ENCODE results near the gene TCEAL1. TPM values are rescaled to one million over a fixed set of nuclear protein-coding genes. Genes with fewer than 3 reads are reported as not detected.

Gene TCEAL1
- total RNA-seq, 1 donor: 38.7 TPM

DNA sequence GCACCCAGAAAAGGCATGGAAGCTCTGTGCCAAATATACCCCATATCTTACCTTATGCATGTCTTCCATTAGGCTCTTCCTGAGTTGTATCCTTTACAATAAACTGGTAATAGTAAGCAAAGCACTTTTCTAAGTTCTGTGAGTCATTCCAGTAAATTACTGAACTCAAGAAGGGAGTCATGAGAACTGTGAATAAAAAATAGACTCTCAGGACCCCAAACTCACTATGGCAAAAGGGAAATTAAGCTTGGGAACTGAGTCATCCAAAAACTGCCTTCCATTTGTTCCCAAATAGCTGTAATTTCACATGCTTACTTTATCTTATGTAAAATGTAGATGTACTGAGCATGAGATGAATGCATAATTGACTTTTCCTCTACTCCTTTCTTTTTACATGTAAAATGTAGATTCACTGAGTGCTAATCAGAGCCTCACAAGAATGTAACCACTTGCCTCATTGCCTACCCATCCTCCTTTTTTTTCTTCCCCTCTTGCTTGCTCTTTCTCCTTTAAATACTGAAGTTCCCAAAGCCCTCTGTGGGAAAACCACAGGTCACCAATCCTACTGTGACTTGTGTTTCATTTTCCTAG is 12.9 kb upstream of the TCEAL1 start:
- H3K4me2 ChIP-seq (ENCODE audit: insufficient read depth, low read length): no peak overlapping the region
- no peak overlapping the region for H3K27ac ChIP-seq (ENCODE audit: low read depth, low read length)
- no peaks in the 10 kb centered on the region for H4K20me1 ChIP-seq (ENCODE audit: insufficient read depth, low read length)
- H3K4me3 ChIP-seq (ENCODE audit: insufficient read depth, low read length): no peak overlapping the region
- TF ChIP-seq, protein P1, sequence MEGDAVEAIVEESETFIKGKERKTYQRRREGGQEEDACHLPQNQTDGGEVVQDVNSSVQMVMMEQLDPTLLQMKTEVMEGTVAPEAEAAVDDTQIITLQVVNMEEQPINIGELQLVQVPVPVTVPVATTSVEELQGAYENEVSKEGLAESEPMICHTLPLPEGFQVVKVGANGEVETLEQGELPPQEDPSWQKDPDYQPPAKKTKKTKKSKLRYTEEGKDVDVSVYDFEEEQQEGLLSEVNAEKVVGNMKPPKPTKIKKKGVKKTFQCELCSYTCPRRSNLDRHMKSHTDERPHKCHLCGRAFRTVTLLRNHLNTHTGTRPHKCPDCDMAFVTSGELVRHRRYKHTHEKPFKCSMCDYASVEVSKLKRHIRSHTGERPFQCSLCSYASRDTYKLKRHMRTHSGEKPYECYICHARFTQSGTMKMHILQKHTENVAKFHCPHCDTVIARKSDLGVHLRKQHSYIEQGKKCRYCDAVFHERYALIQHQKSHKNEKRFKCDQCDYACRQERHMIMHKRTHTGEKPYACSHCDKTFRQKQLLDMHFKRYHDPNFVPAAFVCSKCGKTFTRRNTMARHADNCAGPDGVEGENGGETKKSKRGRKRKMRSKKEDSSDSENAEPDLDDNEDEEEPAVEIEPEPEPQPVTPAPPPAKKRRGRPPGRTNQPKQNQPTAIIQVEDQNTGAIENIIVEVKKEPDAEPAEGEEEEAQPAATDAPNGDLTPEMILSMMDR (IDR thresholded peaks at IDR 0.05; ENCODE audit: extremely low read depth, low read depth, low read length): no peak
- DNase-seq (ENCODE audit: insufficient read length, low spot score, missing footprints): no peak
- H3K79me2 ChIP-seq (ENCODE audit: insufficient read depth, low read length): no peaks in the 10 kb centered on the region
- no peak overlapping the region for H2AFZ ChIP-seq (ENCODE audit: low read length)
- no peaks in the 10 kb centered on the region for H3K36me3 ChIP-seq (ENCODE audit: insufficient read depth, low read length)
- peaks cover 5% of the 10 kb centered on the region for H3K27me3 ChIP-seq (ENCODE audit: insufficient read depth, low read length)
- peaks cover 5% of the 10 kb centered on the region for H3K4me1 ChIP-seq (ENCODE audit: insufficient read depth, low read length)
- no peaks in the 10 kb centered on the region for H3K9me3 ChIP-seq (ENCODE audit: low read depth, low read length)

DNA sequence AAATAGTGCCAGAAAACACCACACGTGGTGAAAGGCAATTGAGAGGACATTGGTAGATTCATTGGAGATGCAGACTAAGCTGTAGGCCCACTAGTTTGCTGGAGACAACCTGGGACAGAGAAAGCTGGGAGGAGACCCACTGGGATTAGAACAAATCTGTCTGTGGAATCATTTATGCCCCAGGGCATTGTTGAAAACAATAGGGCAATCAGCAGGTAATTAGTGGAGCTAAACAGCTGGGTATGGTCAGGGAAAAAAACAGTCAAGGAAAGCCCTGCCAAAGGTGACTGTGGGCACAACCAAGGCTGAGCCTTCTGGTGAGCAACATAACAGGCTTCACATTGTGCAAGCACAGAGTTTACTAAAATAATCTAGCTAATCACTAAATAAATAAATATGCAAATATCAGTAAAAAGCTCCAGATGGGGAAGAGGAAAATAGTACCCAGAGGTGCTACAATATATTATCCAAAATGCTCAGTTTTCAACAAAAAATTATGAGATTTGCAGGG is 12.0 kb upstream of the TCEAL1 start:
- Histone ChIP-seq H3K4me1 (ENCODE audit: insufficient read depth, low read length) (peaks cover 5% of the 10 kb centered on the region), H3K4me3 (ENCODE audit: insufficient read depth, low read length) (no peak overlapping the region), H3K27ac (ENCODE audit: low read depth, low read length) (no peak overlapping the region)

DNA sequence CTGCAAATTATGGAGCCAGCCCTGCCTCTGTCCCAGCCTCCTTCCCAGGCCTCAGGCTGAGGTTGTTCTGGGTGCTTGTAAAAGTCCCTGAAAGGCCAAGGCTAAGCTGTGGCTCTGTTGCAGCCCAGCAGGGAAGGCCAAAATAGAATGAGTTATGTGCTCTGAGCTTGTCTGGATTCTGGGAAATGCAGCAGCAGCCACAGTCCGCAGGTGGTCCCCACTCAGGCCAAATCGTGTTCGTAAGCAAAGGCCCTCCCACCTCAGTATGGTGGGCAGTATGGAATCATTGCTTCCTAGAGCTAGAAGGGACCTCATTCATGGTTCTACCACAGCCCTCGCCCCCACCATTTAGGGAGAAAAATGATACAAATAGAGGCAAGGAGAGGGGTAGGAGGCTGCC is 4.7 kb upstream of the TCEAL1 start:
- Histone ChIP-seq H4K20me1 (ENCODE audit: insufficient read depth, low read length) (no peaks in the 10 kb centered on the region), H3K36me3 (ENCODE audit: insufficient read depth, low read length) (no peaks in the 10 kb centered on the region), H3K27me3 (ENCODE audit: insufficient read depth, low read length) (peaks cover 8% of the 10 kb centered on the region), H3K4me1 (ENCODE audit: insufficient read depth, low read length) (peaks cover 3% of the 10 kb centered on the region), H2AFZ (ENCODE audit: low read length) (no peak overlapping the region), H3K27ac (ENCODE audit: low read depth, low read length) (no peak overlapping the region), H3K4me2 (ENCODE audit: insufficient read depth, low read length) (no peak overlapping the region), H3K9me3 (ENCODE audit: low read depth, low read length) (no peaks in the 10 kb centered on the region), H3K4me3 (ENCODE audit: insufficient read depth, low read length) (no peak overlapping the region), H3K79me2 (ENCODE audit: insufficient read depth, low read length) (peaks cover 18% of the 10 kb centered on the region)
- TF ChIP-seq, protein P1 (IDR thresholded peaks at IDR 0.05; ENCODE audit: extremely low read depth, low read depth, low read length): no peak
- DNase-seq (ENCODE audit: insufficient read length, low spot score, missing footprints): no peak

More for the DNA sequence above, 12.0 kb upstream of the TCEAL1 start:
- Histone ChIP-seq H2AFZ (ENCODE audit: low read length) (no peak overlapping the region), H4K20me1 (ENCODE audit: insufficient read depth, low read length) (no peaks in the 10 kb centered on the region), H3K4me2 (ENCODE audit: insufficient read depth, low read length) (no peak overlapping the region), H3K9me3 (ENCODE audit: low read depth, low read length) (no peaks in the 10 kb centered on the region), H3K36me3 (ENCODE audit: insufficient read depth, low read length) (no peaks in the 10 kb centered on the region), H3K27me3 (ENCODE audit: insufficient read depth, low read length) (peaks cover 3% of the 10 kb centered on the region), H3K79me2 (ENCODE audit: insufficient read depth, low read length) (no peaks in the 10 kb centered on the region)
- TF ChIP-seq, protein P1 (IDR thresholded peaks at IDR 0.05; ENCODE audit: extremely low read depth, low read depth, low read length): no peak
- no peak for DNase-seq (ENCODE audit: insufficient read length, low spot score, missing footprints)

DNA sequence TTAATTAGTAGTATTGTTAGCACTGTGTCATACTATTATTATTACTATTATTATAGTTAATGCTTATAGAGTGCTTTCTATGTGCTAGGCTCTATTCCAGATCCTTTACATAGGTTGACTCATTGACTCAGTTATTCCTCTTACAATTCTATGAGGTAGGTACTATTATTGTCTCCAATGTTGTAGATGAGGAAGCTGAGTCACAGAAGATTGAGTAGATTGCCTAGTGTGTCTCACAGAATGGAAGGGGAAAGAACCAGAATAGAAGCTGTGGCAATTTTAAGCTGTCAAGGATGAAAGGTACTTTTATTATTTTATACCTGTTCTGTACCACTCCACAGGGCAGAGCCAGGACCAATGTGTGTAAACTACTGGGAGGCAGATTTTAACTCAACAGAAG is 1.9 kb upstream of the TCEAL1 start:
- Histone ChIP-seq H3K27me3 (ENCODE audit: insufficient read depth, low read length) (peaks cover 13% of the 10 kb centered on the region), H4K20me1 (ENCODE audit: insufficient read depth, low read length) (no peaks in the 10 kb centered on the region), H3K4me2 (ENCODE audit: insufficient read depth, low read length) (no peak overlapping the region), H2AFZ (ENCODE audit: low read length) (no peak overlapping the region), H3K4me3 (ENCODE audit: insufficient read depth, low read length) (no peak overlapping the region), H3K4me1 (ENCODE audit: insufficient read depth, low read length) (peaks cover 3% of the 10 kb centered on the region), H3K9me3 (ENCODE audit: low read depth, low read length) (no peaks in the 10 kb centered on the region), H3K79me2 (ENCODE audit: insufficient read depth, low read length) (peaks cover 18% of the 10 kb centered on the region), H3K27ac (ENCODE audit: low read depth, low read length) (no peak overlapping the region), H3K36me3 (ENCODE audit: insufficient read depth, low read length) (no peaks in the 10 kb centered on the region)
- TF ChIP-seq, protein P1 (IDR thresholded peaks at IDR 0.05; ENCODE audit: extremely low read depth, low read depth, low read length): no peak
- no peak for DNase-seq (ENCODE audit: insufficient read length, low spot score, missing footprints)

Measured in osteoblast (primary cell).